Transverse colon (tissue), 4 donors: ENCODE results near the gene SH2D4B. TPM values are rescaled to one million over a fixed set of nuclear protein-coding genes. Genes with fewer than 3 reads are reported as not detected.

ENCODE experiments used
- DNase-seq: peaks from one replicate; pipeline ENCODE4 v3.0.0-alpha.2; 2019
- H3K27ac ChIP-seq, 4 donors: fragments of 200-600 bp; sonication (generic); 2 replicates each; pipeline ENCODE4 v1.5.1; 2016 to 2018; ENCODE audit warnings: inconsistent platforms in 4 of 4
- H3K27me3 ChIP-seq: fragments of 200-600 bp; sonication (generic); 2 replicates; pipeline ENCODE4 v1.5.1; 2017; ENCODE audit warnings: inconsistent platforms
- H3K36me3 ChIP-seq, 4 donors: fragments of 200-600 bp; sonication (generic); 2 replicates each; pipeline ENCODE4 v1.5.1; 2017 to 2019; ENCODE audit warnings: inconsistent platforms in 4 of 4
- H3K4me1 ChIP-seq, 4 donors: fragments of 200-600 bp; sonication (generic); 2 replicates each; pipeline ENCODE4 v1.5.1; 2017 to 2020; ENCODE audit warnings: inconsistent platforms in 4 of 4
- H3K4me3 ChIP-seq, 4 donors: fragments of 200-600 bp; sonication (generic); 1 replicate in 1 of 4; 2 replicates in 3 of 4; pipeline versions ENCODE4 v1.5.1 to v1.6.1; 2017 to 2019; ENCODE audit warnings: inconsistent platforms in 4 of 4
- H3K9me3 ChIP-seq, 2 donors: fragments of 200-600 bp; sonication (generic); 2 replicates each; pipeline ENCODE4 v1.5.1; 2017 to 2019; ENCODE audit warnings: inconsistent platforms in 2 of 2
- EP300 ChIP-seq: sonication (generic); formaldehyde crosslinking; IDR thresholded peaks from one replicate; pipeline ENCODE4 v1.6.1; 2017; ENCODE audit warnings: antibody characterized with exemption, low read depth
- POLR2A ChIP-seq: fragments of 450-650 bp; IDR thresholded peaks from one replicate; pipeline ENCODE4 v1.6.1; 2016; ENCODE audit warnings: antibody characterized with exemption, mild to moderate bottlenecking, moderate library complexity
- POLR2AphosphoS5 ChIP-seq, 3 donors: sonication (generic); formaldehyde crosslinking; IDR thresholded peaks; one replicate each; pipeline ENCODE4 v1.6.1; 2016; ENCODE audit warnings: antibody characterized with exemption in 3 of 3
- WGBS, 2 donors: methylation state at CpG; one replicate each; pipeline ENCODE4 v1.1.5; 2018; ENCODE audit warnings: low coverage in 1 of 2; 5-methylcytosine and 5-hydroxymethylcytosine counted together
- in situ Hi-C, 4 donors: fragments of 200-750 bp; cut with MboI; loops; one replicate each; pipeline versions ENCODE4 v1.15.0 to v1.15.1; 2017; ENCODE audit warnings: low sequenced_read_pairs in 3 of 4, low pct_ligation_motif_present in 1 of 4, low pct_unique_long_range_greater_than_20kb in 1 of 4
- intact Hi-C: fragments of 100-400 bp; cut with DNase I; formaldehyde crosslinking; loops from one replicate; pipeline ENCODE4 v1.15.1; 2023; ENCODE audit warnings: low total_unique reads
- total RNA-seq, 4 donors: library from RNA; depleted of rRNA; stranded (reverse); fragments of >200 nt; gene quantifications; one replicate each; pipeline ENCODE4 v1.1.0, GENCODE V29; 2016
- TF ChIP-seq, protein P1 (sequence below), 5 experiments: fragments of 200-600 bp in 3 of 5; fragments of 450-650 bp in 2 of 5; sonication (generic) in 3 of 5; IDR thresholded peaks; 1 replicate in 2 of 5; 2 replicates in 3 of 5; pipeline ENCODE4 v1.5.1; 2016 to 2017; ENCODE audit warnings: antibody characterized with exemption in 5 of 5, inconsistent platforms in 3 of 5, mild to moderate bottlenecking in 2 of 5, moderate library complexity in 1 of 5

Gene SH2D4B
- total RNA-seq, 4 donors from 2014 or later: 0.32 TPM; not detected in 3

DNA sequence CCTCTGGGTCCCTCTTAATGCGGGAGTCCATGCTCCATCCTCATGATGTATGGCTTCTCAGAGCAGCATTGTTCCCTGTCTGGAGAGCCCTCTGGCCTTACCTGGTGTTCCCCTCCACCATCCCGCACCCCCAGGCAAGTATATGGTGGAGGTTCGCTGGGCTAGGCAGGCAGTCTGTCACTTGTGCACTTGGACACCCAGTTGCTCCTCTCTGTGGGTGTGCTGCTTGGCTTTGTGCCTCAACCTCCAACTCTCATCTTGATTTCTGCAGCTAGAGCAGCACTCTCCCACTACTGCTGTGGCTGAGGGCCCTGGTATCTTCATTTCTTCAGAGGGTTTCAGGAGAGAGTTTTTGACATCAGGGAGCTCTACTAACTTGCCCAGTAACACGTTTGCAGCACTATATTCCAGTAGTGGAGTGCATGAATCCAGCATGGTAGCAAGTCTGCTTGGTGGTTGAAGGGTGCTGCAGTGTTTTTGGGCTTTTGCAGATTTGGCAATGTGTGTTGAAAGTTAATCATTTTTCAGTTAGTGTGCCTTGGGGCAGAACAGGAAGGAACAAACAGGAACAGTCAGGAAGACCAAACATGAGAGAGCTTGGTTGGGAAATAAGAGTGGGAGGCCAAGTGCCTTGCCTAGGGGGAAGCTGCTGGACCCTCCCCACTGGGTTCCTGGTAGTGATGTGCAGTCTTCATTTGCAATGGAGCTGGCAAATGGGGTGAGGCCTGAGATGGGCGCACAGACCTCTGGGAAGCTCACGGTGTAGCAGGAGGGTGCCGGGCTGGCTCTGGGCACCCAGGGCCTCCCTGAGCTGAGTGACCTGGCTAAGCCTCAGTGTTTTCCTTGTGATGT, 46.2 kb upstream of the SH2D4B start:
- TF ChIP-seq POLR2A: no peak
- Histone ChIP-seq H3K4me1 (peaks cover 8 to 76% (median 20%) of the 10 kb centered on the region in 4 donors), H3K36me3 (peaks cover 0 to 6% (median 0%) of the 10 kb centered on the region in 4 donors), H3K4me3 (no peak overlapping the region), H3K9me3 (no peaks in the 10 kb centered on the region), H3K27me3 (no peaks in the 10 kb centered on the region), H3K27ac (peak overlapping the region in 2 of 4 donors; percentile 8 to 19)
- DNase-seq: no peak
- in situ Hi-C loops (no loop called here), intact Hi-C loops (no loop called here)
- WGBS, 2 donors: 91% methylated on average over 7 of the region's 7 CpGs; no CpG with 5 or more reads in 1 of the 2 donors

DNA sequence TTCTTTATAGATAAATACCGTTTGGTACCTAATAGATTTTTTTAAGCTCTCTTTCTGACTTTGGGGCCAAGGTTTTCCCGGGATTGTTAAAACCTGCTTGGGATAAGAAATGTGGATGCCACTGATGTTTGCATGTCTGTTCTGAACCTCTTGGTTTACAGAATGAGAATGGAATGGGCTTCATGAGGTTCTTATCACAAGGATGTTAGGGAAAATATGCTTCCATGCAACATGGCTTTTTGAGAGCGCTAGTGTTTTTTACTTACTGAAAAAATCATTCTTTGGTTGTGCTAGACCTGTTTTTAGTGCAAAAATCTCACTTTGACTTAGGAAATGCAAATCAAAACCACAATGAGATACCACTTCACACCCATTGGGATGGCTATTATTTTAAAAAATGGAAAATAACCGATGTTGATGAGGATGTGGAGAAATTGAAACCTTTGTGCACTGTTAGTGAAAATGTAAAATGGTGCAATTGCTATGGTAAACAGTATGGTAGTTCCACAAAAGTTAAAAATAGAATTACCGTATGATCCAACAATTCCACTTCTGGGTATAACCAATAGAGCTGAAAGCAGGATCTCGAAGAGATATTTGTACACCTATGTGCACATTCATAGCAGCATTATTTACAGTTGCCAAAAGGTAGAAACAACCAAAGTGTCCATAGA, 44.7 kb upstream of the SH2D4B start:
- Histone ChIP-seq H3K9me3 (no peaks in the 10 kb centered on the region), H3K27ac (peak overlapping the region; percentile 6 to 58 (median 51)), H3K27me3 (no peaks in the 10 kb centered on the region), H3K4me3 (no peak overlapping the region), H3K4me1 (peaks cover 16 to 79% (median 27%) of the 10 kb centered on the region in 4 donors), H3K36me3 (peaks cover 0 to 6% (median 0%) of the 10 kb centered on the region in 4 donors)
- WGBS, 2 donors: 69 to 71% methylated on average over 6 of the region's 6 CpGs
- intact Hi-C loops (no loop called here), in situ Hi-C loops (no loop called here)
- no peak for DNase-seq
- TF ChIP-seq POLR2A (no peak), POLR2AphosphoS5 (IDR thresholded peaks at IDR 0.05) (no peak), EP300 (no peak)
- TF ChIP-seq, protein P1, sequence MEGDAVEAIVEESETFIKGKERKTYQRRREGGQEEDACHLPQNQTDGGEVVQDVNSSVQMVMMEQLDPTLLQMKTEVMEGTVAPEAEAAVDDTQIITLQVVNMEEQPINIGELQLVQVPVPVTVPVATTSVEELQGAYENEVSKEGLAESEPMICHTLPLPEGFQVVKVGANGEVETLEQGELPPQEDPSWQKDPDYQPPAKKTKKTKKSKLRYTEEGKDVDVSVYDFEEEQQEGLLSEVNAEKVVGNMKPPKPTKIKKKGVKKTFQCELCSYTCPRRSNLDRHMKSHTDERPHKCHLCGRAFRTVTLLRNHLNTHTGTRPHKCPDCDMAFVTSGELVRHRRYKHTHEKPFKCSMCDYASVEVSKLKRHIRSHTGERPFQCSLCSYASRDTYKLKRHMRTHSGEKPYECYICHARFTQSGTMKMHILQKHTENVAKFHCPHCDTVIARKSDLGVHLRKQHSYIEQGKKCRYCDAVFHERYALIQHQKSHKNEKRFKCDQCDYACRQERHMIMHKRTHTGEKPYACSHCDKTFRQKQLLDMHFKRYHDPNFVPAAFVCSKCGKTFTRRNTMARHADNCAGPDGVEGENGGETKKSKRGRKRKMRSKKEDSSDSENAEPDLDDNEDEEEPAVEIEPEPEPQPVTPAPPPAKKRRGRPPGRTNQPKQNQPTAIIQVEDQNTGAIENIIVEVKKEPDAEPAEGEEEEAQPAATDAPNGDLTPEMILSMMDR (IDR thresholded peaks at IDR 0.05): no peak

DNA sequence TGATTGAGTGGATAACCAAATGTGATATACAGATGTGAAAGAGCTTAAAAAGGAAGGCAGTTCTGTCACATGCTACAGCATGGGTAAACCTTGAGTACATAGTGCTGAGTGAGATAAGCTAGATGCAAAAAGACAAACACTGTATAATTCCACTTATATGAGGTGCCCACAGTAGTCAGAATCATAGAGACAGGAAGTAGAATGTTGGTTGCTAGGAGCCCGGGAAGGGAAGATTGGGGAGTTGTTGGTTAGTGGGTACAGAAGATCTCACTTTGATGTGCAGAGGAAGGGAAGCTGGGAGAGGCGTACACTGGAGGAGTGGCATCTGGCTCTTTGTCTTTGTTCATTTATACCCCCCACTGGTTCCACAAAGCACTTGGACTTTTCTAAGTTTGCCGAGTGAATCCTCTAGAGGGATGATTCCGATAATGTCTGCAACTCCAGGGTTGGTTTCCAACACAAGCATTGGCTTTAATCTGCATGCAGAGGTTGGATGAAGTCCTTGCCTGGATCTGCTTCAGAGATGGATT, 44.1 kb upstream of the SH2D4B start:
- Histone ChIP-seq H3K27me3 (no peaks in the 10 kb centered on the region), H3K4me1 (peaks cover 22 to 79% (median 33%) of the 10 kb centered on the region in 4 donors), H3K27ac (peak overlapping the region; percentile 6 to 58 (median 51)), H3K9me3 (no peaks in the 10 kb centered on the region), H3K4me3 (no peak overlapping the region), H3K36me3 (peaks cover 0 to 6% (median 0%) of the 10 kb centered on the region in 4 donors)
- in situ Hi-C loops: no loop called here
- TF ChIP-seq, protein P1 (IDR thresholded peaks at IDR 0.05): no peak
- TF ChIP-seq POLR2A (no peak), POLR2AphosphoS5 (IDR thresholded peaks at IDR 0.05) (no peak), EP300 (no peak)
- WGBS, 2 donors: 26 to 48% methylated on average over 2 to 3 of the region's 4 CpGs
- intact Hi-C loops: loop anchor here (2.0 kb wide), 1 partner anchor 29 kb away; no protein-coding TSS in a partner anchor
- no peak for DNase-seq

DNA sequence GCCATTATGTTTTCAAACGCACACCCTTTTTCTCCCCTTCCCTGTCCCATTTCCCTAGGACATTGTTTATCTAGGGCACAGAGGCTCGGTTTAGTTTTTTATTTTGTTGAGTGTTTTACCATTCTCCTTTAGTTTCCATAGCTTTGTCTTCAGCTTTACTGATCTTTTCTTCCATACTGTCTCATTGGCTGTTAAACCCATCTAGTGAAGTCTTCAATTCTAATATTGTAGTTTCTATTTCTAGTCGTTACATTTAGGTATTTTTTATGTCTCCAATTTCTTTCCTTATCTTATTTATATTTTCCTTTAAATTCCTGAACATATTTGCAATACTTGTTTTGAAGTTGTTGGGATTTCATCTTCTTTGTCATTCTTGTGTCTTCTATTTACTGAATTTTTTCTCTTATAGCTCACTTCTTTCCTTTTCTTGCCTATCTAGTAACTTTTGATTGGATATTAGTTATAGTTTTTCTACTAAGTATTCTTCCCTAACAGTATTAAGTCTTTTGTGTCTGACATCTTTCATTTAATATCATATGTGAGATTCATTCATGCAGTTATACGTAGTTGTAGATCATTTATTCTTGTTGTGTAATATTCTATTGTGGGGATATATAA, 41.0 kb upstream of the SH2D4B start:
- Histone ChIP-seq H3K36me3 (no peaks in the 10 kb centered on the region), H3K27ac (peak overlapping the region; percentile 81 to 89 (median 86)), H3K9me3 (no peaks in the 10 kb centered on the region), H3K27me3 (no peaks in the 10 kb centered on the region), H3K4me3 (no peak overlapping the region), H3K4me1 (peaks cover 35 to 92% (median 48%) of the 10 kb centered on the region in 4 donors)
- in situ Hi-C loops: no loop called here
- 94% methylated on average over 4 of the region's 4 CpGs for WGBS, 2 donors
- TF ChIP-seq, protein P1 (IDR thresholded peaks at IDR 0.05): no peak
- TF ChIP-seq POLR2A (no peak), POLR2AphosphoS5 (IDR thresholded peaks at IDR 0.05) (no peak), EP300 (no peak)
- intact Hi-C loops: no loop called here
- no peak for DNase-seq
